GM19395 (cell line): ENCODE results near the gene MATR3.

ENCODE experiments used
- ATAC-seq: cut with Tn5 transposase; IDR thresholded peaks from one replicate; pipeline ENCODE4 v1.9.1; 2021; ENCODE audit warnings: mild to moderate bottlenecking, moderate library complexity; ENCODE audit not compliant: unreplicated experiment

MATR3 gene

DNA sequence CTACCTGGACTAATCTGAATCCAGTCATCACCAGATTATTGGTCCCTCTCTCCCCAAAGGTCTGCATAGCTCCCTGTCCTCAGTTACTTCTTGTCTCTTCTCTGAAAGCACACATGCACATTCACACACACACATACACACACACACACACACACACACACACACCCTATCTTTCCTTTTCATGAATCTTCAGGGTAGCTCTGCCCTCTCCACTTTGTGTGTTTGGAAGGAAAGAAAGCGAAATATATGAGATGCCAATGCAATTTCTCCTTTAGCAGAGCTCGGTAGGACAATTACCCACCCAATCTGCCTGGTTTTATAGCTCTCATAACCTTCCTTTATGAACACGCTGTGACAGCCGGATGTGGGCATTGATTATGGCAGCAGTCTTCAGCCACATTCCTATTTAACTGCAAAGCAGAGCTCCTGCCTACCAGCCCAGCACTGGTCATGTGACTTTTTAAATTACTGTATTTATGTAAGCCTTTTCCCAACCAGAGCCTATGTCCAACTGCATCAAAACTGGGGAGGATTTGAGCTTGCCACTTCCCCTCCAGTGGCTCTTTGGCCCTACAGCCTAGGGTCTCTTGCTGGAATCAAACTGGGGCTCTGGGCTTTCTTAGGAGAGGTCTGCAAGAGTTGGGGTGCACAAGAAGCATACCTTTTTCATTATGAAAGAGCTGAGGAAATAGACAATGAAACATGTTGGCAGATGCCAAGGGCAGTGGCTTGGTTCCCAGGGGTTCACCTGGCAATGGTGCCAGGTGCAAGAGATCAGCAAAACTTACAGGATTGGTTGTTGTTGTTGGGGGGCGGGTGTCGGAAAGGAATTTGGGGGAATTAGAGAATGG, 20.8 kb upstream of the MATR3 start:
- no peak for ATAC-seq

DNA sequence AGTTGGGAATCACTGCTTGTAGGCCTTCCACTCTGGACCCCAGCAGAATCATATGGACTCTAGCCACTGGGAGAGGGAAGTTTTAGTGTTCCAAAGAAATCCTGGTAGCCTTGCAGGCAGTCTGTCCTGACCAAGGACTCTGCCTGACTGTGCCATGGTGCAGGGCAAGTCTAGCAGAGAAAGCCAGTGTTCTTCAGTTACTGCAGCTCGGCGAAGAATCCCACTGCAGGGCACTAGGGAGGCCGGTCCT, 20.3 kb upstream of the MATR3 start:
- ATAC-seq, result peak; percentile 14

DNA sequence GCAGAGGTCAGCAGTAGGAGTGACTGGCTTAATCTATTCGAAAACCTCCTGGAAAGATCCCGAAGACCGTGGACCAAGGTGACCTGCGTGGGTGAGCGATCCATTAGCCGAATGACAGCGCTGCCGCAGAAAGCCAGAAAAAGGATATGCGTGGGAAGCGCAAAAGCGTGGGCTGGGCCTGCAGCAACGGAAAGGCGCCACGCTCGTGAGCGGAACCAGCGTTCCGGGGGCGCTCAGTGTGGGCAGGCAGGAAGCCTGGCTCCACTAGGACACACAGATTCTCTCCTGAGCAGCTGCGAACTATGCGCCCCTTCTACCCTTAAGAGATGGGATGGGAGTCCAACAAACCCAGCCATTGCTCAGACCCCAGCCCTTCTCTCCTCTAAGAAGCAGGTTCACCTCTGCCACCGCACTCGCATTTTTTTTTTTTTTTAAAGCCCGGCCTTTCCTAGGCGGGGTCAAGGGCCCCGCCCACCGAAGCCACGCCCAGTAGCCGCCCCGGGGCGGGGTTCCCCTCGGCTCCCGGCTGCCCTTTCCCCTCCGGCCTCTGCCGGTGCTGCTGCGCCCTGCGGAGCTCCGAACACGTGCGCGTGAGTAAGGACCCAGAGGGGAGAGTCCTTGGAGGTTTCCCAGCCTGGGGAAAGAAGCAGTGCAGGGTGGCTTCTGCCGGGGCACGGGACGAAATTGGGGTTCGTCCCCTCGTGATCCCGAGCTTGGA, 19.8 kb upstream of the MATR3 start:
- peak; percentile 84 for ATAC-seq

DNA sequence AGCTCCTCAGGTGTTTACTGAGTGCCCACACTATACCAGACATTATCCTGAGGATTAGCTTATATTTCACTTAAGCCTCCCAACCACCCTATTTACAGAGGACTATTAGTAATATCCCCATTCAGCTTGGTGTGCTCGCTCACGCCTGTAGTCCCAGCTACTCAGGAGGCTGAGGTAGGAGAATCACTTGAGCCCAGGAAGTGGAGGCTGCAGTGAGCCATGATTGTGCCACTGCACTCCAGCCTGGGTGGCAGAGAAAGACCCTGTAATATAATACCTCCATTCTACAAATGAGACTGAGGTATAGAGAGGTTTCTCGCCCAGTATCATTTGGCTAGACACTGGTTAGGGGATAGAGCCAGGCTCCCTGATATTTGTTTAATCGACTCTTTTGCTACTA, 18.0 kb upstream of the MATR3 start:
- ATAC-seq, result no peak

DNA sequence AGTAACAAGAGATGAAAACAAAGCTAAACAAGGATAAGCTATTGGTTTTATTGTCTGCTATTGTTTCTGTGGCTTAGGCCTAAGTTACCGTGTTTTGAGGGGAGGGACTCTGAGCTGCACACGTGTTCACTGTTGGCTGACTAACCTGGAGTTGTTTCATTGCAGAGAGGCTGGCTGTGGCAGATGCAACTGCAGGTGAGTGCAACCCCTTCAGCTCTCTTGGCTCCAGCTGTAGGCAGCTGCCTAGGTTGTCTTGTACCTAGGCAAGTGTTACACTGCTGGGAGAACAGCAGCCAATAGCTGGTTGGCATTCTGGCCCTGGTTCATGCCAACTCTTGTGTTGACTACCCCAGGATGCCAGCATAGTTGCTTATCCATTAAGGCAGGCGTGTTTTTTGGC, 17.6 kb upstream of the MATR3 start:
- no peak for ATAC-seq

DNA sequence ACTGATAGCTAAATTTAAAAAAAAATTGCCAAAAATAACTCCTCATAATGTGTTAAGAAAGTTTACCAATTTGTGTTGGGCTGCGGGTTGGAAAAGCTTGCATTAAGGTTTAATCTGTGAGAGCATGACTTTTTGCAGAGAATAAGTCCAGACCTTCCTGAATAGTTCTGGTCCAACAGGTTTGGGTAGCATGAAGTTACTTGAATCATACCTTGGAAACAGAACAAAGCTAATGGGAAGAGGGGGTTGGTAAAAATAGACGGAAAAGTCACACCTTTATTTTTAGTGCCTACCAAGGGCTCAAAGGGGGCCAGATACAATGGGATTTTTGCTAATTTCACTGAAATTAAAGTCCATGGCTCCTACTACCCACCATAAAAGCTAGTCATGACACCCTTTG, 17.1 kb upstream of the MATR3 start:
- ATAC-seq, result no peak

DNA sequence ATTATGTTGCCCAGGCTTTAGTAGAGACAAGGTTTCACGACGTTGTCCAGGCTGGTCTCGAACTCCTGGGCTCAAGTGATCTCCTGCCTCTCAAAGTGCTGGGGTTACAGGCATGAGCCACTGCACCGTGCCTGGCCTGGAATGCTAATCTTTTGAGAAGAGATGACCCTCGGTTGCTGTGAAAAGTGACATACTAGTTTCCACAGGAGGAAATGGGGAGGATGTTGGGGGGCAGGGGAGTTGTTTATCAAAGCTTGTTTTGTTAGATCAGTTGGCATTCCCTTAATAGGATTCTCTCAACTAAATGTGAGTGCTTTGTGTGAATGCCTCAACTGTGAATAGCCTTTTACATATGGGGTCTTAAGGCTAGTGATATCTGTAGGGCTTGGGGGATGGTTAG, 16.4 kb upstream of the MATR3 start:
- ATAC-seq, result no peak

DNA sequence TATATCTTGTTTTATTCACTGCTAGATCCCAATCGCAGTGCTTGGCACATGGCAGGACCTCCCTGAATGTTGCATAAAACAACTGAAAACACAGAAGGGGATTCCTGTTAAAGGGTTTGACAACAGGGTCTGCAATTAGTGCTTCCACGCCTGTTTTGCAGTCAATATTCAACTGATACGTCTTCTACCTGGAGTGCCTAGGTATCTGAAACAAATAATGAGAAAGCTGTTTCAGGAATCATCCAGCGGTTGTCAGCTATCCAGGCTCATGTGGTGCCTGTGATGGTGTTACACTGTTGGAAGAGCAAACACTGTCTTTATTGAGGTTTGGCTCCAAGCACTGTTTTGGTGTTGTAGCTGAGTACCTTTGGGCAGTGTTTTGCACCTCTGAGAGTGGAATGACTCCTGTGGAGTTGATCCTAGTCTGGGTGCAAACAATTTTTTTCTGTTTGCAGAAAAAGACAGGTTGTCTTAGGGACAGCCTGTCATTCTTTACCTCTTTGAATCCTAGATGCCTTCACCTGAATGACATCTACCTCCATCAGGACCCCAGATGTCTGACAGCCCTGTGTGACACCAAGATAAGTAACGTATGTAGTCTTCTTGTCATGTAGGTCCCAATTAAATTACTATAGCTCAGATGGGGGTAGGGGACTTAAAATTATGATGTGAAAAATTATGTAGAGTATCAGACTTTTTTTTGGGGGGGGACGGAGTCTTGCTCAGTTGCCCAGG, 14.8 kb upstream of the MATR3 start:
- no peak for ATAC-seq

DNA sequence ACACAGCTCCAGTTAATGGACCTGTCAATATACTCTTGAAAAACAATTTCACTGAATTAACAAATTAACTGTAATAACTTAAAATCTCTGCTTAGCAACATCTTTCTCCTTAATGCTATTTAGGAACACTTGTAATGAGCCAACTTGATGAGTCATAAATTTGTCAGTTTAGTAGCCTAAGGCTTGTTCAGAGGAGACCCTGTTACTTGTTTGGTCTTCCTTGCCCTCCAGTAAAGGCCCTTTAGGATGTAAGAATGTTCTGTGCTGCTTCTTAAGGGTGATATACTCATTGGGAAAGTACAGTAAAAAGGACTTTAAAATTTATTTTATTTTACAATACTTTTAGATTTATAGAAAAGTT, 11.4 kb upstream of the MATR3 start:
- no peak for ATAC-seq

DNA sequence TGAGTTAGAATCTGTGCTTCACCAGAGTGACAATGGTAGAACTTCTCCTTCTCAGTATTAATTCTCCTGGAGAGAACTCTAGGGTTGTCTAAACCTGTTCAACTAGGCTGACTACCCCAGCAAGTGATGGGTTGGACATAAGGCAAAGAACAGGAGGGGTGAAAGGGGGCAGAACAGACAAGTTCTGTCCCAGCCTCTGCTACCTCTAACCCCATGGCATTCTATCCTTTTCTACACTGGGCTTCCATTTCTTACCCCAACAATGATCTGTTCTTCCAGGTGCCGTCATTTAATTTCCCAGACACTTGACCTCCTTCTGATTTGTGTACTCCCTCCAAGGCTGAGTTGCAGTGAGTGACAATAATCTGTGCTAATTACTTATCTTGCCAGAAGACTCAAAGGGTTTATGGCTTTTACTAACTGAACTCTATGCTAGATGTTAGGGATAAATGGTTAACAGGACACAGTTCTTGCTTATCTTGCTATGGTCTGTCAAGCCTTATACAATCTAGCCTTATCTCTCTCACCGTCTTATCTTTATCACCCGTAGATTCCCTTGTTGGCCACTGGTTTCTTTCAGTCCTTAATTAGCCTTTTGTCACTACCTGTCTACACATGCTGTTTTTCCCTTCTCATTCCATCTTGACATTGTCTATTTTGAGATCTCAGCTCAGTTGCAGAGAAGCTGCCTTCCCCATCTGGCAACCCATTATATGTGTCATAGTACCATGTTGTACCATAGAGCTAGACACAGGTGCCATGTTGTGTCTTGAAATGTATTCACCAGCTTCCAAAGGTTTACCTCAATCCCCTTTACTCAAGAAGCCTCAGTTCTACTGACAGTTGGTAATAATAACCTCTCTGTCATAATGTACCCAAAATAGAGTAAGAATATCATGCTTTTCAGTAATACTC, 10.0 kb upstream of the MATR3 start:
- ATAC-seq, result no peak

DNA sequence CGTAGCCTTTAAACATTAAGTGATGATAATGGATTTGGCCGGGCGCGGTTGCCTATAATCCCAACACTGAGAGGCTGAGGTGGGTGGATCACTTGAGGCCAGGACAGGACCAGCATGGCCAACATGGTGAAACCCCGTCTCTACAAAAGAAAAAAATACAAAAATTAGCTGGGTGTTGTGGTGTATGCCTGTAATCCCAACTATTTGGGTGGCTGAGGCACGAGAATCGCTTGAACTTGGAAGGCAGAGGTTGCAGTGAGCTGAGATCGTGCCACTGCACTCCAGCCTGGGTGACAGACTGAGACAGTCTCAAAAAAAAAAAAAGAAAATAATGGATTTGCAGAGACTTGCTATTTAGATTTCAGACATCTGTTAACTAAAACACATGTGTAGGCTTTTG, 9.2 kb upstream of the MATR3 start:
- no peak for ATAC-seq

DNA sequence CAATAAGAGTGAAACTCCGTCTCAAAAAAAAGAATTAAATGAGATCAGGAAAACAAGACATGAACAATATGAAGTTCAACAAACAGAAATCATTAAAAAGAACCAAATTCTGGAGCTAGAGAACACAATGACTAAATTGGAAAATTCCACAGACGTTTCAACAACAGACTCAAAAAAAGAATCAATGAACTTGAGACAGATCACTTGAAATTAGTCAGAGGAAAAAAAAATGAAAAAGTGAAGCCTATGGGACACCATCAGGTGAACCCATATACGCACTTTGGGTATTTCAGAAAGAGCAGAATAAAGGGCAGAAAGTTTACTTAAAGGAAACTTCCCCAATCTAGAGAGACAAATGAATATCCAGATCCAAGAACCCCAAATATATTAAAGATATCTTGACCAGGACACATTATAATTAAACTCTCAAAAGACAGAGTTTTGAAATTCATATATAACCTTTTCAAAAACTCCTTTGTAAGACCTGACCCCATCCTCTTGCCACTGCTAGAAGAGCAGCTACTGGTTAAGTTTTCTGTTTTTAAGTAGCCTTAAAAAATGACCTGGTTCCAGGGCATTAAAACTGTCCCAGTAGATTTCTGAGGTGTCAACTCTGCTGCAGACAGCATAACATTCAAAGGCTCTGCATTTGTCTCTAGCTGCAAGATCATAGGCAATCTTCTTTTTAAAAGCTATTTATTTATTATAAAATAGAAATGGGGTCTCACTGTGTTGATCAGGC, 7.7 kb upstream of the MATR3 start:
- no peak for ATAC-seq

DNA sequence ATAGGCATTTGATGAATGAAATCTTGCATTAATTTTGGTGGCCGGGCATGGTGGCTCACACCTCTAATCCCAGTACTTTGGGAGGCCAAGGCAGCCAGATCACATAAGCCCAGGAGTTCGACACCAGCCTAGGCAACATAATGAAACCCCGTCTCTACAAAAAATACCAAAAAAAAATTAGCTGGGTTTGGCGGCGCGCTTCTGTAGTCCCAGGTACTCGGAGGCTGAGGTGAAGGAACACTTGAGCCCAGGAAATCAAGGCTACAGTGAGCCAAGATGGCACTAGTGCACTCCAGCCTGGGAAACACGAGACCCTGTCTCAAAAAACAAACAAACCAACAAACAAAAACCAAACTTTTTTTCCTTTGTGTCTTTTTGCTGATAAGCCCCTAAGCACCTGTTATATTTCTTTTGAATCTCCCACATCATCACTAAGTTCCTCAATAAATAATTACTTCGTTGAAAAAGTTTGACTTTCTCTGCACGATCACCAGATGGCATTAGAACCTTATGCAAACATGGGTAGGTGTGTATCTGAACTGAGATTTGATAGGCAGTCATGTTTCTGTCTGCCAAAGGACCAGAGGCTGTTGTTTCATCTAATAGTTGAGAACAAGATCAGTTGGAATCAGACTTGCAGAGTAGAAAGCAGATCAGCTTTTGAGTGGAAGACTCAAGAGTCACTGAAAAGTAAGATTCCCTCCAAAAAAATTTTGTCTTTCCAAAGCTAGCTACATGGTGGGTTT, 5.5 kb upstream of the MATR3 start:
- no peak for ATAC-seq

DNA sequence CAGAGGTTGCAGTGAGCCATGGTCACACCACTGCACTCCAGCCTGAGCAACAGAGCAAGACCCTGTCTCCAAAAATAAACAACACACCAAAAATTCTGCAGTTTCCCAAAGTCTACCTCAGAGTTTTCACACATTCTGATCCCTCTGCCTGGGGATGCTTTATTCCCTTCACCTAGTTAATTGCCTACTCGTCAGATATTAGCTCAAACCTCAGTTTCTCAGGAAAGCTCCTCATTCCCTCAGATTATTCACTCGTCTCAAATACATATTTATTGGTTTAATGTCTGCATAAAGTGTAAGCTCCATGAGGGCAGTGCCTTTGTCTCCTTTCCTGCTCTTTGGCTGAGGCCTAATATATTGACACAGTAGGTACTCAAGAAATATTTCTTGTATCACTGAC, 2.5 kb upstream of the MATR3 start:
- no peak for ATAC-seq

DNA sequence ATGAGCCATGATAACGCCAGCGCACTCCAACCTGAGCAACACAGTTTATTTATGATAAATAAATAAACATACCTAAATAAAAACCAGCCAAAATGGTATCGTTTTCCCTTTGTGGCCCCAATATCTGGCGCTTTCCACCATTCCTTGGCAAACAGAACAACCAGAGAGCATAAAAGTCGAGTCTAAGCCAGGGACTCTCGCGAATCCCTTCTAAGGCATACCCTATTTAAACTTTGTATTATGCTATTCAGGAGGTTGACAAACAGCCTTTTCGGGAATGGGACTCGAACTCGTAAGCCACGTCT, 386 bp upstream of the MATR3 start:
- peak; percentile 19 for ATAC-seq

DNA sequence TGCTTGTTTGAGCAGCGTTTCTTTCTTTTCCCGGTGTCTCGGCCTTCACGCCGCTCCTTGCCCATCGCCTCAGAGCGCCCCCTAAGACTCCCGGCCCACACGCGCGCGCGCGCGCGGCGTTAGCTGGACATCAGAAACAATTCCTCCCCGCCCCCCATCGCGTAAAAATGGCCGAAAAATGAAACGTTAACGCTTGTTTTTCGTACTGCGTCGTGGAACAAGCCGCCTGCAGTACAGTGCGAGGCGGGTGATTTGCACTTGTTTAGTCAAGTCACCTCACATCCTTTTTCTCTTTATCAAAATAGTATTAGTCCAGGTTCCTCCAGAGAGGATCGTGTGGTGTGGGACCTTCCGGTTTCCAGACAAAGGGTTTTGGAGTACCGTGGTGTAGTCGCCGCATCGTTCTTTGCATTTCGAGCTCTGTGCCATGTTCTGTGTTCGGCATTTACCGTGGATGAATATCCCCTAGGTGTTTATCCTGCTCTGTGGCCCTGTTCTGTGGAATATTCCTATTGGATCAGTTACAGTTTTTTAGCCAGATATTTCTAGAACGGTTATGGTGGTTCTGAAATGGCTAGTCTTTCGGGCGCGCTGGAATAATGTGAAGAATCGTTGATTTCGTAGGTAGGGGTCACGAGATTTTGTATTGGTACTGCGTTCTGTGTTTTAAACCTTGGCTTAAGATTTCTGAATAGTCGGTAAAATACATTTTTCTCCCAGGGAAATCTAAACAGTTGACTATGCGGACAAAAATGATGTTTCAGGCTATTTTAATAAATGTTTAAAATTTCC, 1.0 kb downstream of the MATR3 start:
- ATAC-seq, result peak; percentile 33

DNA sequence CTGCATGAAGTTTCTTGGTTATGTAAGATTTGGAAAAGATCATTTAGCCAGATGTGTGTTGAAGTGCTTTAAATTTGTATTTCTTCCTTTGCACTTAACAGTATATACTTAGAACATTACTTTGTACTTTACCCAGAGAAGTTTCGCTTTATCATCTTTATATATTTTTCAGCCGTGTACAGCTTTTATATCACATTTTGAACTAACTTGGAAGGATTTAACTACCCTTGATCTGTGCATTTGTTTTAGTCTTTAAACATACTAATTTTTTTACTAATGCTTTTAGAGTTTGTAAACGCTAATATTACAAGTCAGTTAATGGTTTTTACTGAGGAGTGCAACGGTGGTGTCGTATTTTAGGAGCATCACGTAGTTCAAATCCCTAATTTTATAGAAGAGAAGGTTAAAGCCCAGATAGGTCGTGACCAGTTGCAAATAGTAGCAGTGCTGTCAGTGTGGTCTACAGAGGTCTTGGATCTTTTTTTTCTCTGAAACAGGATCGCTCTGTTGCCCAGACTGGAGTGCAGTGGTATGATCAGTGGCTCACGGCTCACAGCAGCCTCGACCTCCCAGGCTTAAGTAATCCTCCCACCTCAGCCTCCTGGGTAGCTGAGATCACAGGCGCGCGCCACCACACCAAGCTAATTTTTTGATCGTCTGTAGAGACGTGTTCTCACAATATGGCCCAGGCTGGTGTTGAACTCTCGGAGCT, 2.0 kb downstream of the MATR3 start:
- no peak for ATAC-seq

DNA sequence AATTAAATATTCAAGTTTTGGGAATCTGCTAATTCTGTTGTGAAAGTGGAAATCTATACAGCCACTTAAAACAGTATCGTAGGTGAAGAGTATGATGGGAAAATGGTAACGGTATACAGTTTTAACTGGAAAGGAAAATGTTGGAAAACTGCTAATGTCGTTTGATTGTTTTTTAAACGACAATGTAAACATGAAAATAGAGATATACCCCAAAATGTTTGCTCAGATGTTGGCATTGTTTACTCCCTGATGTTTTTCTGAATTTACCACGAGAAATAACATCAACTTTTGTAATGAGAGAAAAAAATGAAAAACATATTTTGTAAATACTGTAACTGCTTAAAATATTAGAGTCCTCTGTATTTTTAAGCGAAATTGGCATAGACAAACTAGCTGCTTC, 2.7 kb downstream of the MATR3 start:
- ATAC-seq, result no peak
